ENCODE data around the gene DDI2. TPM values are rescaled to one million over a fixed set of nuclear protein-coding genes. Genes with fewer than 3 reads are reported as not detected.

DDI2 gene
- total and polyA plus RNA-seq, 10 of the 15 experiments (the other 5 are each of a cell fraction or from before 2014, with no cell fraction given): 3.3 to 33.1 (median 11.6) TPM

DNA sequence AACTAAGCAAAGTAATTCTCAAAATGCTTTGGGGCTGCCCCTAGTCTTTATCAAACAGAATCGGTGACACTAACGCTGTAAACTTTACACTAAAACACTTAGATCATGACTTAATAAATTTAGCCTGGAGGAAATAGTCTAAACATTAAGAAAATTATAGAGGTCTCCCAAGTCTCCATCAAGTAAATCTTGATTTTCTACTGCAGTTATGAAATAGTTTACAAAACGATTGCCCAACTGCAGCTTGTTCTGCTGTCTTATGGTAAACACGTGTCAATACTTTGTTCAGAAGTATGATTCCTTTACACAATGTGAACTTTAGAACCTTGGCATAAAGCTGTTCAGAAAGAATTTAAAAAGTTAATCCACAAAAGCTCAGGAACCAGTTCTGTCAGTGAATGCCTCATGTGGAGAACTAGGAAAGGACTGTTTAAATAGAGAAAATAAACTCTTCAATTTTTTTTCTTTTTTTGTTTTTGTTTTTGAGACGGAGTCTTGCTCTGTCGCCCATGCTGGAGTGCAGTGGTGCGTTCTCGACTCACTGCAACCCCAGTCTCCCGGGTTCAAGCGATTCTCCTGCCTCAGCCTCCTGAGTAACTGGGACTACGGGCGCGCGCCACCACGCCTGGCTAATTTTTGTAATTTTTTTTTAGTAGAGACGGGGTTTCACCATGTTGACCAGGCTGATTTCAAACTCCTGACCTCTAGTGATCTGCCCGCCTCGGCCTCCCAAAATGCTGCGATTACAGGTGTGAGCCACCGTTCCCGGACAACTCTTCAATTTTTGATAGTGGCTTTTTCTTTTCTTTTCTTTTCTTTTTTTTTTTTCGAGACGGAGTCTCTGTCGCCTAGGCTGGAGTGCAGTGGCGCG lies 1.6 kb downstream of the DDI2 start:
- peak overlapping the region; percentile 90 for H3K4me3 ChIP-seq
- POLR2A ChIA-PET: interaction anchor here (0.5 to 2.2 kb wide), 14 partner anchors 8 to 354 kb away, joined by 3 to 10 read pairs (median 5); partner anchors contain the start of genes AGMAT and DNAJC16
- peaks cover 14% of the 10 kb centered on the region for H3K4me1 ChIP-seq (ENCODE audit: control insufficient read depth, insufficient read depth, low read length)
- CTCF ChIA-PET: interaction anchor here (0.6 to 1.8 kb wide), 6 partner anchors 8 to 218 kb away, joined by 3 to 10 read pairs (median 4); no protein-coding TSS in a partner anchor
- ATAC-seq: no peak
- H4K20me1 ChIP-seq (ENCODE audit: control insufficient read depth, insufficient read depth): no peaks in the 10 kb centered on the region
- TSS peak; percentile 78 for BruUV-seq (replicated peaks)
- peak overlapping the region; percentile 96 for H3K9ac ChIP-seq (ENCODE audit: control insufficient read depth, insufficient read depth, low read length)
- H3K9me3 ChIP-seq (replicated peaks; ENCODE audit: control insufficient read depth, insufficient read depth, low read length): no peaks in the 10 kb centered on the region
- no peak for DNase-seq (ENCODE audit: low read depth, low spot score)
- FAIRE-seq: no peak
- H3K36me3 ChIP-seq (ENCODE audit: control insufficient read depth in 2 of 2, insufficient read depth in 2 of 2, low read length in 1 of 2): no peaks in the 10 kb centered on the region
- 30% methylated on average over 21 of the region's 26 CpGs for WGBS (ENCODE audit: insufficient coverage, insufficient replicate concordance, low lambda C conversion rate, missing lambda C conversion rate)
- TF ChIP-seq ATF7 (IDR thresholded peaks at IDR 0.05; ENCODE audit: low read depth): no peak
- TF ChIP-seq FOXM1 (IDR thresholded peaks at IDR 0.05; ENCODE audit: low read depth, low read length): 0 out of 2 replicates have a peak, but pooled peaks have one; percentile 16
- TF ChIP-seq CREB1 (IDR thresholded peaks at IDR 0.05; ENCODE audit: low read depth): 0 out of 2 replicates have a peak, but pooled peaks have one; percentile 1
- no peak for TF ChIP-seq ATF2 (IDR thresholded peaks at IDR 0.05; ENCODE audit: low read length)
- peak; percentile 98 for TF ChIP-seq MLLT1 (IDR thresholded peaks at IDR 0.05)
- TF ChIP-seq MXI1 (IDR thresholded peaks at IDR 0.05; ENCODE audit: low read depth, low read length): peak; percentile 71; the same call in 1 of the 2 replicates
- TF ChIP-seq ZNF622 (IDR thresholded peaks at IDR 0.05): no peak
- TF ChIP-seq, protein P1, sequence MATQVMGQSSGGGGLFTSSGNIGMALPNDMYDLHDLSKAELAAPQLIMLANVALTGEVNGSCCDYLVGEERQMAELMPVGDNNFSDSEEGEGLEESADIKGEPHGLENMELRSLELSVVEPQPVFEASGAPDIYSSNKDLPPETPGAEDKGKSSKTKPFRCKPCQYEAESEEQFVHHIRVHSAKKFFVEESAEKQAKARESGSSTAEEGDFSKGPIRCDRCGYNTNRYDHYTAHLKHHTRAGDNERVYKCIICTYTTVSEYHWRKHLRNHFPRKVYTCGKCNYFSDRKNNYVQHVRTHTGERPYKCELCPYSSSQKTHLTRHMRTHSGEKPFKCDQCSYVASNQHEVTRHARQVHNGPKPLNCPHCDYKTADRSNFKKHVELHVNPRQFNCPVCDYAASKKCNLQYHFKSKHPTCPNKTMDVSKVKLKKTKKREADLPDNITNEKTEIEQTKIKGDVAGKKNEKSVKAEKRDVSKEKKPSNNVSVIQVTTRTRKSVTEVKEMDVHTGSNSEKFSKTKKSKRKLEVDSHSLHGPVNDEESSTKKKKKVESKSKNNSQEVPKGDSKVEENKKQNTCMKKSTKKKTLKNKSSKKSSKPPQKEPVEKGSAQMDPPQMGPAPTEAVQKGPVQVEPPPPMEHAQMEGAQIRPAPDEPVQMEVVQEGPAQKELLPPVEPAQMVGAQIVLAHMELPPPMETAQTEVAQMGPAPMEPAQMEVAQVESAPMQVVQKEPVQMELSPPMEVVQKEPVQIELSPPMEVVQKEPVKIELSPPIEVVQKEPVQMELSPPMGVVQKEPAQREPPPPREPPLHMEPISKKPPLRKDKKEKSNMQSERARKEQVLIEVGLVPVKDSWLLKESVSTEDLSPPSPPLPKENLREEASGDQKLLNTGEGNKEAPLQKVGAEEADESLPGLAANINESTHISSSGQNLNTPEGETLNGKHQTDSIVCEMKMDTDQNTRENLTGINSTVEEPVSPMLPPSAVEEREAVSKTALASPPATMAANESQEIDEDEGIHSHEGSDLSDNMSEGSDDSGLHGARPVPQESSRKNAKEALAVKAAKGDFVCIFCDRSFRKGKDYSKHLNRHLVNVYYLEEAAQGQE (IDR thresholded peaks at IDR 0.05; ENCODE audit: low read depth, low read length): no peak
- TF ChIP-seq POLR2AphosphoS2 (IDR thresholded peaks at IDR 0.05; ENCODE audit: low read depth, low read length): no peak
- no peak for TF ChIP-seq ESRRA (IDR thresholded peaks at IDR 0.05; ENCODE audit: low read length)
- TF ChIP-seq, protein P2, sequence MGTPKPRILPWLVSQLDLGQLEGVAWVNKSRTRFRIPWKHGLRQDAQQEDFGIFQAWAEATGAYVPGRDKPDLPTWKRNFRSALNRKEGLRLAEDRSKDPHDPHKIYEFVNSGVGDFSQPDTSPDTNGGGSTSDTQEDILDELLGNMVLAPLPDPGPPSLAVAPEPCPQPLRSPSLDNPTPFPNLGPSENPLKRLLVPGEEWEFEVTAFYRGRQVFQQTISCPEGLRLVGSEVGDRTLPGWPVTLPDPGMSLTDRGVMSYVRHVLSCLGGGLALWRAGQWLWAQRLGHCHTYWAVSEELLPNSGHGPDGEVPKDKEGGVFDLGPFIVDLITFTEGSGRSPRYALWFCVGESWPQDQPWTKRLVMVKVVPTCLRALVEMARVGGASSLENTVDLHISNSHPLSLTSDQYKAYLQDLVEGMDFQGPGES (IDR thresholded peaks at IDR 0.05): no peak
- peak overlapping the region; percentile 92 for H3K27ac ChIP-seq (ENCODE audit: control insufficient read depth, insufficient read depth)
- intact Hi-C loops (cut with micrococcal nuclease; ENCODE audit: unreplicated experiment) (loop anchor here (5.0 kb wide), 1 partner anchor 78 kb away; no protein-coding TSS in a partner anchor), in situ Hi-C loops (cut with MboI) (no loop called here)
- peaks cover 61% of the 10 kb centered on the region for H3K79me2 ChIP-seq (ENCODE audit: control insufficient read depth, insufficient read depth, low read length)
- H3K27me3 ChIP-seq (replicated peaks in 1 of 2; ENCODE audit: control insufficient read depth in 2 of 2, insufficient read depth in 2 of 2, low read length in 1 of 2): no peaks in the 10 kb centered on the region
- H3K4me2 ChIP-seq (ENCODE audit: control insufficient read depth, insufficient read depth): peak overlapping the region; percentile 91
- H2AFZ ChIP-seq (ENCODE audit: control insufficient read depth, low read depth, low read length): peak overlapping the region; percentile 72
- SMC1A ChIA-PET (ENCODE audit: uncharacterized antibody, unreplicated experiment): interaction anchor here (0.8 to 2.0 kb wide), 13 partner anchors 8 to 122 kb away, joined by 3 to 20 read pairs (median 4); no protein-coding TSS in a partner anchor
- RAD21 ChIA-PET (ENCODE audit: unreplicated experiment): interaction anchor here (0.8 to 1.7 kb wide), 7 partner anchors 8 to 117 kb away, joined by 3 to 9 read pairs (median 5); partner anchors contain the start of gene DNAJC16

Measured in GM12878 (cell line).